Activated CD8-positive, alpha-beta memory T cell treated with anti-CD3 and anti-CD28 coated beads for 1 hour (primary cell): ENCODE results near the gene HOTAIR.

Experiments used
- DNase-seq, 2 donors: peaks; one replicate each; pipeline ENCODE4 v3.0.0-alpha.2; 2020; ENCODE audit warnings: low read depth in 1 of 2; ENCODE audit errors: extremely low read depth in 1 of 2

HOTAIR gene

GRCh38 chr12:53949631-53950436 is 24.9 kb downstream of the HOTAIR start:
- no peak for DNase-seq

GRCh38 chr12:53948650-53949593 is 25.8 kb downstream of the HOTAIR start:
- no peak for DNase-seq

- DNase-seq: no peak
Measured at GRCh38 chr12:53947743-53948142, 27.0 kb downstream of the HOTAIR start.

- DNase-seq: no peak
Measured at GRCh38 chr12:53944907-53945847, 29.6 kb downstream of the HOTAIR start.

- no peak for DNase-seq
Measured at GRCh38 chr12:53944209-53944608, 30.5 kb downstream of the HOTAIR start.

- DNase-seq: no peak
Measured at GRCh38 chr12:53942467-53942997, 32.2 kb downstream of the HOTAIR start.

GRCh38 chr12:53941750-53942149 is 33.0 kb downstream of the HOTAIR start:
- DNase-seq: no peak

- no peak for DNase-seq
Measured at GRCh38 chr12:53941187-53941586, 33.6 kb downstream of the HOTAIR start.

- no peak for DNase-seq
Measured at GRCh38 chr12:53940443-53941014, 34.2 kb downstream of the HOTAIR start.

GRCh38 chr12:53939141-53940108 is 35.3 kb downstream of the HOTAIR start:
- DNase-seq: no peak

GRCh38 chr12:53938326-53939140 is 36.2 kb downstream of the HOTAIR start, which contains the start of gene HOXC13:
Gene HOXC13 (plus strand): TSS chr12:53938831. CDS start chr12:53938907, 76 bp downstream.
- no peak for DNase-seq

- DNase-seq: no peak
Measured at GRCh38 chr12:53937596-53938325, 37.0 kb downstream of the HOTAIR start.

- no peak for DNase-seq
Measured at GRCh38 chr12:53937099-53937498, 37.7 kb downstream of the HOTAIR start.

- DNase-seq: no peak
Measured at GRCh38 chr12:53935383-53936341, 39.1 kb downstream of the HOTAIR start.

- DNase-seq: no peak
Measured at GRCh38 chr12:53932915-53933314, 41.8 kb downstream of the HOTAIR start.
